GM19351 (cell line): ENCODE data around the gene HSPA1A.
"Not testable (repeated sequence)": the region's sequence is repeated elsewhere in the genome, so short reads cannot be mapped to it uniquely, and the experiment has no call there.

Experiments
- ATAC-seq: cut with Tn5 transposase; IDR thresholded peaks from one replicate; pipeline ENCODE4 v1.9.1; 2021; ENCODE audit warnings: mild to moderate bottlenecking, moderate library complexity; ENCODE audit not compliant: unreplicated experiment

Gene HSPA1A

DNA sequence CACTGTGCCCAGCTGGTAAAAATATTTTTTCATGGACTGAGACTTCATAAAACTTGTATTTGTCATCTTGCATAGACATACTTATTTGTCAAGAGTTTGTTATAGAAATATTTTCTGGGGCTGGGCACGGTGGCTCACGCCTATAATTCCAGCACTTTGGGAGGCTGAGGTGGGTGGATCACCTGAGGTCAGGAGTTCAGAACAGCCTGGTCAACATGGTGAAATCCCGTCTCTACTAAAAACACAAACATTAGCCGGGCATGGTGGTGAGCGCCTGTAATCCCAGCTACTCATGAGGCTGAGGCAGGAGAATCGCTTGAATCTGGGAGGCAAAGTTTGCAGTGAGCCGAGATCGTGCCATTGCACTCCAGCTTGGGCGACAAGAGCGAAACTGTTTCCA is 6.7 kb upstream of the HSPA1A start:
- ATAC-seq = not testable (repeated sequence)

DNA sequence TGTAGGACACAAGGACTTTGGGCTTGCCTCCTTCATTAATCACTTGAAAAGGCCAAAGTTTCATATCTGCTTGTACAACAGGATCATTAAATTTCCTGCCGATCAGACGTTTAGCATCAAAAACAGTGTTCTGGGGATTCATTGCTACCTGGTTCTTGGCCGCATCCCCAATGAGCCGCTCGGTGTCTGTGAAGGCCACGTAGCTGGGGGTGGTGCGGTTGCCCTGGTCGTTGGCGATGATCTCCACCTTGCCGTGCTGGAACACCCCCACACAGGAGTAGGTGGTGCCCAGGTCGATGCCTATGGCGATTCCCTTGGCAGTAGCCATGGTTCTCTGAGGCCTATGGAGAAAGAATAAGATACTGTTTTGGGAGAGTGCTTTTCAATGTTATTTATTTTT is 3.7 kb upstream of the HSPA1A start:
- no peak for ATAC-seq

DNA sequence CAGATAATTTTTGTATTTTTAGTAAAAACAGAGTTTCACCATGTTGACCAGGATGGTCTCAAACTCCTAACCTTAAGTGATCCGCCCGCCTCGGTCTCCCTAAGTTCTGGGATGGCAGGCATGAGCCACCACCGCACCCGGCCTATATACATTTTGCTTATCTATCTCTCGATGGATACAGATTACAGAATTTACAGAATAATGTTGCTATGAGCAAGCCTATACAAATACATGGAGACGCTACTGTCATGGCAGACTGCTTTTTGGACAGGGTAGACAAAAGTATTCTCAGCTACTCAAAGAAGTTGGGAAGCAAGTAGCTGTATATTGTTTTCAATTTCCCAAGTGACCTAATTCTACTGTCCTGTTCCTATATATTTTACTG is 1.9 kb upstream of the HSPA1A start:
- ATAC-seq = no peak

DNA sequence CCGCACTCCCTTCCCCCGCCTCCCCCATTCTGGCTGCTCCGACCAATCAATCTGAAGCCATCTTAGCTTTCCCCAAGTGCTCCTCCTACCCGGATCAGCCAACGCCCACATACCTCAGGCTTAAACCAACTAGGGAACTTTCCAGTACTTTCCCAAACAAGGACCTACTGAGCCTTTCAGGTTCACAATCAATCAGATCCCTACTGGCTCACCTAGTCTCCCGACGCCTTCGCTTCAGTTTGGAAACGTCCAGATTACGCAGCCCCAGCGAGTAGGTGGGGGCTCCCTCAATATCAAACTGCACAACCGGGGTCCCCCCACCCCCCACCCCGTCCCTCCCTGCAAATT is 692 bp upstream of the HSPA1A start:
- no peak for ATAC-seq

DNA sequence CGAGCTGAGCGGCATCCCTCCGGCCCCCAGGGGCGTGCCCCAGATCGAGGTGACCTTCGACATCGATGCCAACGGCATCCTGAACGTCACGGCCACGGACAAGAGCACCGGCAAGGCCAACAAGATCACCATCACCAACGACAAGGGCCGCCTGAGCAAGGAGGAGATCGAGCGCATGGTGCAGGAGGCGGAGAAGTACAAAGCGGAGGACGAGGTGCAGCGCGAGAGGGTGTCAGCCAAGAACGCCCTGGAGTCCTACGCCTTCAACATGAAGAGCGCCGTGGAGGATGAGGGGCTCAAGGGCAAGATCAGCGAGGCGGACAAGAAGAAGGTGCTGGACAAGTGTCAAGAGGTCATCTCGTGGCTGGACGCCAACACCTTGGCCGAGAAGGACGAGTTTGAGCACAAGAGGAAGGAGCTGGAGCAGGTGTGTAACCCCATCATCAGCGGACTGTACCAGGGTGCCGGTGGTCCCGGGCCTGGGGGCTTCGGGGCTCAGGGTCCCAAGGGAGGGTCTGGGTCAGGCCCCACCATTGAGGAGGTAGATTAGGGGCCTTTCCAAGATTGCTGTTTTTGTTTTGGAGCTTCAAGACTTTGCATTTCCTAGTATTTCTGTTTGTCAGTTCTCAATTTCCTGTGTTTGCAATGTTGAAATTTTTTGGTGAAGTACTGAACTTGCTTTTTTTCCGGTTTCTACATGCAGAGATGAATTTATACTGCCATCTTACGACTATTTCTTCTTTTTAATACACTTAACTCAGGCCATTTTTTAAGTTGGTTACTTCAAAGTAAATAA is 2.0 kb downstream of the HSPA1A start:
- ATAC-seq = not testable (repeated sequence)

DNA sequence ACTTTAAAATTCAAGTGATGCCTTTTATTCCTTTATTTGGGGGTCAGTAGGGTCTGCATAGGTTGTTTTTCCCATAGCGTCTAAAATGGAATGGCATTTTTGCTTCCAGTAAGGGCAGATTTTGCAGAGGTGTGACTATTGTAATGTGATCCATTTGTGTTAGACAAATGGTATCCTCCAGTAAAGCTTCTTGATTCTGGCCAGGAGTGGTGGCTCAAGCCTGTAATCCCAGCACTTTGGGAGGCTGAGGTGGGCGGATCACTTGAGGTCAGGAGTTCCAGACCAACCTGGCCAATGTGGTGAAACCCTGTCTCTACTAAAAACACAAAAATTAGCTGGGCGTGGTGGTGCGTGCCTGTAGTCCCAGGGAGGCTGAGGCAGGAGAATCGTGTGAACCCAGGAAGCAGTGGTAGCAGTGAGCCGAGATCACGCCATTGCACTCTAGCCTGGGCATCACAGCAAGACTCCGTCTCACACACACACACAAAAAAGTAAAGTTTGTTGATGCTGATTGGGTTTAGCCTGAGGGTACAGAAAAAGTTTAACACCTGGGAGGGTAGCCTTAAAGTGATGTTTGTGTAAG is 2.7 kb downstream of the HSPA1A start:
- not testable (repeated sequence) for ATAC-seq

DNA sequence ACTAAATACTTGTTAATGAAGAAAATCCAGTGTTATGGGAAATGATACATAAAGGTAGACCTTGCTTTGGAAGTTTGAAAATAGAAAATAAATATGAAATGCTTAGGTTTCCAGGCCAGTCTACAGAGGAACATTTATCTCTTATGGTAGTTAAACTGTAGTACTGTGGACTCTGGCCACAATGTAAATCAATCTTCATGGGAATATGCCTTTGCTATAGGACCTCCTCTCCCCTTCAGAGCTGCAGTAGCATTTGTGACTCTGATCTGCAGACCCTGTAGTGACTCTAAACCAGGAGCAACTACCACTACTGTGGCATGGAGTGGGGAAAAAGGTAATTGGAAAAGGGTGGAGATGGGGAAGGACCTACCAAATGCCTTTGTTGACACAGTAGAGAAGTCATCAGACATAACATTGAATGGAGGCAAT is 4.5 kb downstream of the HSPA1A start:
- ATAC-seq = no peak

DNA sequence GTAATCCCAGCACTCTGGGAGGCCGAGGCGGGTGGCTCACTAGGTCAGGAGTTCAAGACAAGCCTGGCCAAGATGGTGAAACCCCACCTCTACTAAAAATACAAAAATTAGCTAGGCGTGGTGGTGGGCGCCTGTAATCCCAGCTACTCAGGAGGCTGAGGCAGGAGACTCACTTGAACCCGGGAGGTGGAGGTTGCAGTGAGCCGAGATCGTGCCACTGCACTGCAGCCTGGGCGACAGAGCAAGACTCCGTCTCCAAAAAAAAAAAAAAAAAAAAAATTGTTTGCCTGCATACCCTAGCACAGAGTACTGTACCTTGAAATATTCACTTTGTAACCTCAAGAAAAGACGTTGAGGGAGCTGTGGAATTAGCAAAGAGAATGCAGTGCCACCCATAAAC is 5.1 kb downstream of the HSPA1A start:
- ATAC-seq = not testable (repeated sequence)

DNA sequence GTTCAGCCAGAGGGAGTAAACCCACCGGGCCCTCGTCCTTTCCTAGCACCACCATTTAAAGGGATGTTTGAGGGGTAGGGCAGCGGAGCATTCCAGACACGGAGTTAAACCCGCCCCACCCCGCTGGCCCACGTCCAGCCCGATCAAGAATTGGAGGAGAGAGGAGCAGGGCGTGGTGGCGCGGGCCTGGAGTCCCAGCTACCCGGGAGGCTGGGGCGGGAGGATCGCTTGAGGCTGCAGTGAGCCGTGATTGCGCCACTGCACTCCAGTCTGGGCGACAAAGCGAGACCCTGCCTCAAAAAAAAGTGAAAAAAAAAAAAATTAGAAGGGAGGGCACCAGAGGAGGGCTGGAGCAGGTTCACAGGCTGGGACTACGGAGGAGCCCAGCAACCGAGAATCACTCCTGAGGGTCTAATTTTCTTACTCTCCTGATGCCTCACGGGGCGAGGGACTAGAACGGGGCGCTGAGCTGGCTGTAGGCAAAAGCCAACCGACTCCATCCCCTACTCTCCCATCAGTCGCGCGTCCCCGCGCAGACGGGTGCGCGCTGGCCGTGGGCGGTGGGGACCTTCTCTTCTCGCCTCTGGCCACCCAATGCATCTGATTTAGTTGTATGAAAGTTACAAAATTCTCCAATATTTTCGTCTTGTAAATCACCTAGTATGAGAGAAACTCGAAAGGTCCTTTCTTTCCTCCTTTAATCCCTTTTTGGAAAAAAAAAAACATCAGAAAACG is 6.1 kb downstream of the HSPA1A start:
- peak; percentile 59 for ATAC-seq

DNA sequence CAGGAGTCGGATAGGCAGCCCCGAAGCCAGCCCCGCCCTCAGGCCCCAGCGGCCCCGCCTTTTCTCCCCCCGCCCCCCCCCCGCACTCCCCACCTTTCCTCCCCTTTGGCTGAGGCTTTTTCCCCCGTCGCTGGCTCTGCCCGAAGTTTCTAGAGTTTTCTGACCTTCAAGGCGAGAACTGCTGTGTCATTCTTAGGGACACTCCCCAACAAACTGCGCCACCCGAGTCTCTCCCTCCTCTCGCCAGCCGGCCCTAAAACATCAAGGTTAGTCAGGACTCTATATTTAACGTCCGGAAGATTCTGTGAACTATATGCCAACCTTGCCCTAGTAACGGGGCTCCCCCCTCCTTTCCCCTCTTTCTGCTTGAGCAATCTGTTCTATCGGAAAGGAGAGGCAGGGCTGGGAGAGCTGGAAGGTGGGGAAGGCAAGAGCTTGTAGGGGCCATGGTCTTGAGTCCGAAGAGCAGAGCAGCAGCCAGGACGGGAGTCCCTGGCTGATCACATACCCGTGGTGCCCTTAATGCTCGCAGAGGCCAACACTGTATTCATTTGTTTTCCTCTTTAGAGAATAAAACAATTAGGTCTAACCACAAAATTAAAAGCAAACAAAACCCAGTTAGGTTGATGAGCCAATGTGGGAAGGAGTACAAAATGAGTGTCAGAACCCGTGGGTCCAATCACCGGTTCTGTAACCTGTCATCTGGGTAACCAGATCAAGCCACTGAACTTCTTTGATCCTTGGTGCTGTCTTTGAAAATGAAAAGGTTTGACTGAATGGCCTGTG is 6.9 kb downstream of the HSPA1A start:
- peak; percentile 29 for ATAC-seq

DNA sequence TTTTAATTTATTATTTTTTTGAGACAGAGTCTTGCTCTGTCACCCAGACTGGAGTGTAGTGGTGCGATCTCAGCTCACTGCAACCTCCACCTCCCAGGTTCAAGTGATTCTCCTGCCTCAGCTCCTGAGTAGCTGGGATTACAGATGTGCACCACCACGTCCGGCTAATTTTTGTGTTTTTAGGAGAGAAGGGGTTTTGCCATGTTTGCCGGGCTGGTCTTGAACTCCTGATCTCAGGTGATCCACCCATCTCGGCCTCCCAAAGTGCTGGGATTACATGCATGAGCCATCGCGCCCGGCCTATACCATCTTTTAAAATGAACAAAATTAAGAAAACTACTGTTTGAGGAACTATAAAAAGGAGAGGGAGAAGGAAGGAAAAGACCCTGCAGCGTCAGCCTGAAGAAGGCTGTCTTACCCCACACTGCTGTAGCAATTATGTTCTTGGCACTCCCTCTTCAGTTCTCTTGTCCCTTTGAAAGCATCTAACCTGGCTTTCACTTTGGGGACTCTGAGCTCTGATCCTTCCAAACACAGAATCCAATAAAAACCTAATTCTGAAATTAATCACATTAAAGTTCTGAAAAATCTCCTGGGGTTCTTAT is 8.4 kb downstream of the HSPA1A start:
- ATAC-seq = not testable (repeated sequence)

DNA sequence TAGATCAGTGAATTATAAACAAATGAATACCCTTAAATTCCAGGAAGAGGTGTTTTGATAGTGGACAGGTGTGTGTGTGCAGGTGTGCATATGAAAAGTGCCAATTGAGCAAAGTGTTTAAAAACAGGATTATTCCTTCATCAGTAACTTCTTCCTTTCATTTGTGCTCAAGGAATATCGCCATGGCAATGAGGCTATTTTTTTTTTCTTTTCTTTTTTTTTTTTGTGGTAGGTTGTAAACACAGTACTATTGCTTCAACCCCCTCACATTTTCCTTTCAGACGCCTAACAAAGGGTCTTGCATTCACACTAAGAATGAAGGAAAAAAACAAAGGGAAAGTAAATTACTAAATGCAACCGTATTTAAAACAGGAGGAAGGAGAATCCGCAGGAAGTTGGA is 10.2 kb downstream of the HSPA1A start:
- ATAC-seq = no peak

DNA sequence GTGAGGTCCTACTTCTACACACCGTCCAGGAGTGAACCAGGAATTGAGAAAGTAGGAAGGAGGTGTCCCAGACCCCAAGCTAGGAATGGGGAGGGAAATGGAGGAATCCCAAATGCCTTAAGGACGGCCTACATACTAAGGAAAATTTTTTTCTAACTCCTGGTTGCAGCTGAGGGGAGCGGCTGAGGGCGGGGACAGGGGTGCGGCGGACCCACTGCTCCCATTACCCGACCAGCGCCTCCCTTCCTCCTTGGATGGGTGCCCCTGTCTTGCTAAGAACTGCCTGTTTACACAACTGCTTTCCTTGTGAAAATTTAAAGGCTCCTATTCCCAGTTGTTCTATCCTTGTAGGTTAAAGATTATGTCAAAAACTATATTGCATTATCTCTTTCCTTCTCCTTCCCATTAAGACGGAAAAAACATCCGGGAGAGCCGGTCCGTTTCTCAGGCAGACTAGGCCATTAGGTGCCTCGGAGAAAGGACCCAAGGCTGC is 11.5 kb downstream of the HSPA1A start:
- peak; percentile 13 for ATAC-seq

DNA sequence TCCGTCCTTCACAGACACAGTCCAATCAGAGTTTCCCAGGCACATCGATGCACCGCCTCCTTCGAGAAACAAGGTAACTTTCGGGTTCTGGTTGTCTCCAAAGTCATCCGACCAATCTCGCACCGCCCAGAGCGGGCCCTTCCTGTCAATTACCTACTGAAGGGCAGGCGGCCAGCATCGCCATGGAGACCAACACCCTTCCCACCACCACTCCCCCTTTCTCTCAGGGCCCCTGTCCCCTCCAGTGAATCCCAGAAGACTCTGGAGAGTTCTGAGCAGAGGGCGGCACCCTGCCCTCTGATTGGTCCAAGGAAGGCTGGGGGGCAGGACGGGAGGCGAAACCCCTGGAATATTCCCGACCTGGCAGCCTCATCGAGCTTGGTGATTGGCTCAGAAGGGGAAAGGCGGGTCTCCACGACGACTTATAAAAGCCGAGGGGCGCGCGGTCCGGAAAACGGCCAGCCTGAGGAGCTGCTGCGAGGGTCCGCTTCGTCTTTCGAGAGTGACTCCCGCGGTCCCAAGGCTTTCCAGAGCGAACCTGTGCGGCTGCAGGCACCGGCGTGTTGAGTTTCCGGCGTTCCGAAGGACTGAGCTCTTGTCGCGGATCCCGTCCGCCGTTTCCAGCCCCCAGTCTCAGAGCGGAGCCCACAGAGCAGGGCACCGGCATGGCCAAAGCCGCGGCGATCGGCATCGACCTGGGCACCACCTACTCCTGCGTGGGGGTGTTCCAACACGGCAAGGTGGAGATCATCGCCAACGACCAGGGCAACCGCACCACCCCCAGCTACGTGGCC is 12.1 kb downstream of the HSPA1A start, which contains the start of gene HSPA1B:
Gene HSPA1B (plus strand): TSS at position 453 of the 794 bp plus-strand sequence. CDS start 213 bp downstream, at position 666.
- ATAC-seq = peak; percentile 66

DNA sequence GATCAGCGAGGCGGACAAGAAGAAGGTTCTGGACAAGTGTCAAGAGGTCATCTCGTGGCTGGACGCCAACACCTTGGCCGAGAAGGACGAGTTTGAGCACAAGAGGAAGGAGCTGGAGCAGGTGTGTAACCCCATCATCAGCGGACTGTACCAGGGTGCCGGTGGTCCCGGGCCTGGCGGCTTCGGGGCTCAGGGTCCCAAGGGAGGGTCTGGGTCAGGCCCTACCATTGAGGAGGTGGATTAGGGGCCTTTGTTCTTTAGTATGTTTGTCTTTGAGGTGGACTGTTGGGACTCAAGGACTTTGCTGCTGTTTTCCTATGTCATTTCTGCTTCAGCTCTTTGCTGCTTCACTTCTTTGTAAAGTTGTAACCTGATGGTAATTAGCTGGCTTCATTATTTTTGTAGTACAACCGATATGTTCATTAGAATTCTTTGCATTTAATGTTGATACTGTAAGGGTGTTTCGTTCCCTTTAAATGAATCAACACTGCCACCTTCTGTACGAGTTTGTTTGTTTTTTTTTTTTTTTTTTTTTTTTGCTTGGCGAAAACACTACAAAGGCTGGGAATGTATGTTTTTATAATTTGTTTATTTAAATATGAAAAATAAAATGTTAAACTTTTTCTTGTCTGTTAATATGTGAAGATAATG is 14.4 kb downstream of the HSPA1A start:
- no peak for ATAC-seq

DNA sequence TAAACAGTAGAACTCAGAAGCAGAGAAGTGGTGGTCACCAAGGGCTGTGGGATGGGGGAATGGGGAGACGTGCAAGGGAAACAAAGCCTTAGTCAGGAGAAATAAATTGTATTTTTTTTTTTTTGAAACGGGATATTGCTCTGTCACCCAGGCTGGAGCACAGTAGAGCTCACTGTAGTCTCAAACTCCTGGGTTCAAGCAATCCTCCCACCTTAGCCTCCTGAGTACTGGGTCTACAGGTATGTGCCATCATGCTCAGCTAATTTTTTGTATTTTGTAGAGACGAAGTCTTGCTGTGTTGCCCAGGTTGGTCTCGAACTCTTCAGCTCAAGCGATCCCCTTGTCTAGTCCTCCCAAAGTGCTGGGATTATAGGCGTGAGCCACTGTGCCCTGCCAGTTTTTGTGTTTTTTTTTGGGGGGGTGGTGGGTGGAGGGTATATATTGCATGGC is 15.6 kb downstream of the HSPA1A start:
- no peak for ATAC-seq

DNA sequence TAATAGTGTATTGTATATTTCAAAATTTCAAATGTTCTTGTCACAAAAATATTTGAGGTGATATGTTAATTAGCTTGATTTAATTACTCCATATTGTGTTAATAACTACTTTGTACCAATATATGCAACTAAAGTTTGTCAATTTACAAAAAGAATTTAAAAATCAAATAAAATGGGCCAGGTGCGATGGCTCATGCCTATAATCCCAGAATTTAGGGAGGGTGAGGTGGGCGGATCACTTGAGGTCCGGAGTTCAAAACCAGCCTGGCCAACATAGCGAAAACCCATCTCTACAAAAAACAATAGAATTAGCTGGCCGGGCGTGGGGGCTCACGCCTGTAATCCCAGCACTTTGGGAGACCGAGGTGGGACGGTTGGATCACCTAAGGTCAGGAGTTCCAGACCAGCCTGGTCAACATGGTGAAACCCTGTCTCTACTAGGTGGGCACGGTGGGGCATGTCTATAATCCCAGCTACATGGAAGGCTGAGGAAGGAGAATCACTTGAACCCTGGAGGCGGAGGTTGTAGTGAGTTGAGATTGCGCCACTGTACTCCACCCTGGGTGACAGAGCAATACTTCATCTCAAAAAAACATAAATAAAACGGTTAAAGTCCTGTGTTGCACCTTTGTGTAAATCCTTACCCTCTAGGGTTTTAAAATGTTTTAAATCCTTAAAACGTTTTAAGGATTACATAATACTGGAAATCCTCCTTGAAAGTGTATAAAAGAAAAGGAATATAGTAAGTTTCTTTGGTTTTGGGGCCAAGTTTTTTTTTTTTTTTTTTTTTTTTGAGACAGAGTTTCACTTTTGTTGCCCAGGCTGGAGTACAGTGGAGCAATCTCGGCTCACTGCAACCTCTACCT is 16.2 kb downstream of the HSPA1A start:
- no peak for ATAC-seq
